Gastroesophageal sphincter (tissue), 4 donors: ENCODE results near the gene LYSMD4. TPM values are rescaled to one million over a fixed set of nuclear protein-coding genes. Genes with fewer than 3 reads are reported as not detected.

Experiments used
- ATAC-seq: fragments of 150-250 bp; one replicate; pipeline ENCODE4 v1.9.1; 2016; ENCODE audit warnings: mild to moderate bottlenecking, moderate library complexity
- H3K27ac ChIP-seq, 4 donors: fragments of 200-600 bp; sonication (generic) in 3 of 4; 1 replicate in 3 of 4; 2 replicates in 1 of 4; pipeline ENCODE4 v1.5.1; 2016 to 2019
- H3K27me3 ChIP-seq: fragments of 200-600 bp; sonication (generic); one replicate; pipeline ENCODE4 v1.5.1; 2019
- H3K36me3 ChIP-seq, 2 donors: fragments of 200-600 bp; sonication (generic); one replicate each; pipeline ENCODE4 v1.5.1; 2019; ENCODE audit warnings: control low read depth in 1 of 2
- H3K4me1 ChIP-seq, 3 donors: fragments of 200-600 bp; sonication (generic); 1 replicate in 2 of 3; 2 replicates in 1 of 3; pipeline ENCODE4 v1.5.1; 2016 to 2019; ENCODE audit warnings: control low read depth in 2 of 3
- H3K4me3 ChIP-seq, 2 donors: fragments of 200-600 bp; sonication (generic); one replicate each; pipeline ENCODE4 v1.5.1; 2019; ENCODE audit warnings: mild to moderate bottlenecking in 1 of 2, moderate library complexity in 1 of 2
- H3K9me3 ChIP-seq, 3 donors: fragments of 200-600 bp; sonication (generic); one replicate each; pipeline ENCODE4 v1.5.1; 2017 to 2019; ENCODE audit warnings: control low read depth in 2 of 3
- EP300 ChIP-seq: sonication (generic); formaldehyde crosslinking; IDR thresholded peaks from one replicate; pipeline ENCODE4 v1.6.1; 2017; ENCODE audit warnings: antibody characterized with exemption, mild to moderate bottlenecking
- POLR2A ChIP-seq, 2 donors: fragments of 450-650 bp; IDR thresholded peaks; one replicate each; pipeline ENCODE4 v1.6.1; 2017; ENCODE audit warnings: antibody characterized with exemption in 2 of 2, mild to moderate bottlenecking in 2 of 2, moderate library complexity in 1 of 2
- POLR2AphosphoS5 ChIP-seq: sonication (generic); formaldehyde crosslinking; IDR thresholded peaks from one replicate; pipeline ENCODE4 v1.6.1; 2017; ENCODE audit warnings: antibody characterized with exemption
- WGBS, 2 donors: methylation state at CpG; one replicate each; pipeline ENCODE4 v1.1.5; 2018; ENCODE audit warnings: low coverage in 1 of 2; 5-methylcytosine and 5-hydroxymethylcytosine counted together
- total RNA-seq, 4 donors: library from RNA; depleted of rRNA; stranded (reverse); fragments of >200 nt; gene quantifications; one replicate each; pipeline ENCODE4 v1.1.0, GENCODE V29; 2016
- TF ChIP-seq, protein P1 (sequence below), 4 experiments: fragments of 200-600 bp in 2 of 4; fragments of 450-650 bp in 2 of 4; sonication (generic) in 1 of 4; IDR thresholded peaks; one replicate each; pipeline ENCODE4 v1.5.1; 2017 to 2019; ENCODE audit warnings: antibody characterized with exemption in 4 of 4, mild to moderate bottlenecking in 2 of 4, moderate library complexity in 2 of 4

LYSMD4 gene
- total RNA-seq, 4 donors from 2014 or later, result 7.6 to 18.7 (median 13.6) TPM

DNA sequence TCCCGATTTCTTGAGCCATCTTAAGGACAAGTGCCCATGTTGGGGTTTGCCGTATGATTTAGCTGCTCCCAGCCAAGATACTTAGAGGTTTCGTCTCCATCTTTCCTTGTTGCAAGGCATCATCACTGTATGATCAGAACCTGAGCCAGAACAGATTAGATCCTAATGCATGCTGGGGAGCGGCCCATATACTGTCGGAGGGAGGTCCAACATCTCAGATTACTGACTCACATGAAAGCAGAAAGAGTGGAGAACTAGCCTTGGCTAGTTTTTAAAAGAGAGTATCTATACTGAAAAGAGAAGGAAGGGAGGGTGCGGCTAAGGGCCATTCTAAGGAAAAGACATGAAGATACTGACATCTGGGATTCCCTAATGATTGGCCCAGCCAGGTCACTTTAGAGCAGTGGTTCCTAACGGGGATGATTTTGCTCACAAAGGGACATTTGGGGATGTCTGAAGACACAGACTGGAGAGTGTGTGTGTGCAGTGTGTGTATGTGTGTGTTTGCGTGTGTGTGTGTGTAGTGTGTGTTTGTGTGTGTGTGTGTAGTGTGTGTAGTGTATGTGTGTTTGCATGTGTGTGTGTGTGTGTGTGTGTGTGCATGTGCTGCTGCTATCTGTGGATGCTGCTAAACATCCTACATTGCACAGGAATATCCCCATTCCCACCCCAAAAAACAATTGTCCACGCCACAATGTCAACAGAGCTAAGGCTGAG, 12.3 kb upstream of the LYSMD4 start:
- H3K9me3 ChIP-seq, result no peaks in the 10 kb centered on the region
- H3K27me3 ChIP-seq, result no peaks in the 10 kb centered on the region
- H3K4me1 ChIP-seq, result no peaks in the 10 kb centered on the region
- no peak for ATAC-seq
- WGBS, 2 donors, result 86 to 98% methylated on average over 4 to 6 of the region's 9 CpGs
- no peak overlapping the region for H3K27ac ChIP-seq
- no peak overlapping the region for H3K4me3 ChIP-seq
- no peak for TF ChIP-seq EP300
- no peak for TF ChIP-seq POLR2AphosphoS5
- no peaks in the 10 kb centered on the region for H3K36me3 ChIP-seq

DNA sequence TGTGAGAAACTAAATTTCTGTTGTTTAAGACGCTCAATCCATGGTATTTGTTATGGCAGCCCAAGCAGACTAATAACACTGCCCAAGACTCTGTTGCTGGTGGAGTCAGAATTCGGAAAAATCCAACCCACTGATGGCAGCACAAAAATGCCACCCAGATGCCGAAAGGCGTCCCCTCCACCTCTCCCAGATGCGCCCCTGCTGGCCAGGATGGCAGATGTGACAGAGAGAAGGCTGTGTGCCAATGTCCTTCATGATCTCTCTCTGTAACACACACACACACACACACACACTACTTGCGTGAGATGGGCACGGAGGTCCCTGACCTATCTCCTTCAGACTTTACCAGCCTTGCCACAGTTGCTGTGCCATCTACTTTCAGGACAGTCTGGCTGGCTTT, 10.9 kb upstream of the LYSMD4 start:
- no peak overlapping the region for H3K4me3 ChIP-seq
- no peak for ATAC-seq
- no peaks in the 10 kb centered on the region for H3K36me3 ChIP-seq
- H3K4me1 ChIP-seq, result no peaks in the 10 kb centered on the region
- no peaks in the 10 kb centered on the region for H3K9me3 ChIP-seq
- TF ChIP-seq POLR2A (IDR thresholded peaks at IDR 0.05) (no peak), POLR2AphosphoS5 (no peak), EP300 (no peak)
- TF ChIP-seq, protein P1, sequence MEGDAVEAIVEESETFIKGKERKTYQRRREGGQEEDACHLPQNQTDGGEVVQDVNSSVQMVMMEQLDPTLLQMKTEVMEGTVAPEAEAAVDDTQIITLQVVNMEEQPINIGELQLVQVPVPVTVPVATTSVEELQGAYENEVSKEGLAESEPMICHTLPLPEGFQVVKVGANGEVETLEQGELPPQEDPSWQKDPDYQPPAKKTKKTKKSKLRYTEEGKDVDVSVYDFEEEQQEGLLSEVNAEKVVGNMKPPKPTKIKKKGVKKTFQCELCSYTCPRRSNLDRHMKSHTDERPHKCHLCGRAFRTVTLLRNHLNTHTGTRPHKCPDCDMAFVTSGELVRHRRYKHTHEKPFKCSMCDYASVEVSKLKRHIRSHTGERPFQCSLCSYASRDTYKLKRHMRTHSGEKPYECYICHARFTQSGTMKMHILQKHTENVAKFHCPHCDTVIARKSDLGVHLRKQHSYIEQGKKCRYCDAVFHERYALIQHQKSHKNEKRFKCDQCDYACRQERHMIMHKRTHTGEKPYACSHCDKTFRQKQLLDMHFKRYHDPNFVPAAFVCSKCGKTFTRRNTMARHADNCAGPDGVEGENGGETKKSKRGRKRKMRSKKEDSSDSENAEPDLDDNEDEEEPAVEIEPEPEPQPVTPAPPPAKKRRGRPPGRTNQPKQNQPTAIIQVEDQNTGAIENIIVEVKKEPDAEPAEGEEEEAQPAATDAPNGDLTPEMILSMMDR (IDR thresholded peaks at IDR 0.05), result no peak
- 91 to 92% methylated on average over 4 to 7 of the region's 7 CpGs for WGBS, 2 donors
- H3K27me3 ChIP-seq, result no peaks in the 10 kb centered on the region
- no peak overlapping the region for H3K27ac ChIP-seq

DNA sequence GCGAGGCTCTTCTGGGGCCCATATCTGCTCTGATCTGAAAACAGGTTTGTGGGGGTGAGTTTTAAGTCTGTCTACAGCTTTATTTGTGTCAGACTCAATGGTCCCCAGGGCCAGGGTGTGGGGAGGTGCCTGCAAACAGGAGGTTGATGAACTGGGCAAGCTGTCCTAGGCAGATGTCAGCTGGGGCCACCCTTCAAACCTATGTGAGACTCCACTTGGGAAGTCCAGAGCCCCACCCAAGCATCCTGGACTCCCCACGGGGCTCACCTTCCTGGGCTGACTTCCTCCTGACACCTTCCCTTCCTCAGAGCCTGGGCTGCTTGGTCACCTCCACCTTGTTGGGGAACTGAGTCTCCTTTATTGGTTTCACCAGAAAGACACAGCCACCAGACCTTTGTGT, 8.6 kb upstream of the LYSMD4 start:
- TF ChIP-seq, protein P1 (IDR thresholded peaks at IDR 0.05), result no peak
- TF ChIP-seq POLR2A (IDR thresholded peaks at IDR 0.05), result no peak
- no peak for TF ChIP-seq EP300
- Histone ChIP-seq H3K4me1 (no peaks in the 10 kb centered on the region), H3K27me3 (no peaks in the 10 kb centered on the region), H3K9me3 (no peaks in the 10 kb centered on the region), H3K4me3 (no peak overlapping the region), H3K27ac (no peak overlapping the region), H3K36me3 (no peaks in the 10 kb centered on the region)
- 59% methylated on average over 2 of the region's 2 CpGs; no CpG with 5 or more reads in 1 of the 2 donors for WGBS, 2 donors
- ATAC-seq, result no peak

DNA sequence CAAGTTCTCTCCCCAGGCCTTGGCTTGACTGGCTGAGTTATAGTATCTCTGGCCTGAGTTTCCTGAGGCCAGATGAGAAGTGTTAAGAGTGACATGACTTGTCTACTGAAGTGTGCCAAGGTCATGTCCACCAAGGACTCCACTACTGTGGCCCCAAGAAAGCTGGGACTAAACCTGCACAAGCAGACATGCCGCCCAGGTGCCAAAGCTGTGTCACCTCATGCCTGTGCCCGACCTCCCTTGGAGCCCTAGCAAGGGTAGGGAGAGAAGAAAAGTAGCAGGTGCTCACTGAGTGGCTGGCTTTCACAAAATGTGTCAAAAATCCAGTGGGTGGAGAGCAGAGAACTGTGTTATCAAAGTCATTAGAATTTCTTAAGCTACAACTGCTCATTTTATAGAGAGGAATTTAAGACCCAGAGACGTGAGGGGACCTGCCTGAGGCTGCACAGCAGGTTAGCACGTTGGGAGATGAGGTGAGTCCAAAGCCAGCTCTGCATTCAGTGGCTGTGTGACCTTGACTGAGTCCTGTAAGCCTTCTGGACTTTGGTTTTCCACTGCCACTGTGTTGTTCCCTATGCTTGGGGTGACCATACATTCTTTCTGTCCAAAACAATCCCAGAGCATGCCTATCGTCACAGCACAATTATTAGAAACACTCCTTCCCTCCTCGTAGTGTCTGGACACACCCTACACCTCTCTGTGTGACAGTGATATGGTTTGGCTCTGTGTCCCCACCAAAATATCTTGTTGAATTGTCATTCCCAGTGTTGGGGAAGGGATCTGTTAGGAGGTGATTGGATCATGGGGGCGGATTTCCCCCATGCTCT, 5.0 kb upstream of the LYSMD4 start:
- no peaks in the 10 kb centered on the region for H3K36me3 ChIP-seq
- WGBS, 2 donors, result 67 to 84% methylated on average over 2 to 6 of the region's 7 CpGs
- H3K27ac ChIP-seq, result no peak overlapping the region
- H3K27me3 ChIP-seq, result no peaks in the 10 kb centered on the region
- TF ChIP-seq POLR2A (IDR thresholded peaks at IDR 0.05) (no peak), POLR2AphosphoS5 (no peak), EP300 (no peak)
- TF ChIP-seq, protein P1 (IDR thresholded peaks at IDR 0.05), result no peak
- H3K4me3 ChIP-seq, result no peak overlapping the region
- ATAC-seq, result no peak
- peaks cover 0 to 7% (median 0%) of the 10 kb centered on the region in 3 donors for H3K4me1 ChIP-seq
- H3K9me3 ChIP-seq, result no peaks in the 10 kb centered on the region

DNA sequence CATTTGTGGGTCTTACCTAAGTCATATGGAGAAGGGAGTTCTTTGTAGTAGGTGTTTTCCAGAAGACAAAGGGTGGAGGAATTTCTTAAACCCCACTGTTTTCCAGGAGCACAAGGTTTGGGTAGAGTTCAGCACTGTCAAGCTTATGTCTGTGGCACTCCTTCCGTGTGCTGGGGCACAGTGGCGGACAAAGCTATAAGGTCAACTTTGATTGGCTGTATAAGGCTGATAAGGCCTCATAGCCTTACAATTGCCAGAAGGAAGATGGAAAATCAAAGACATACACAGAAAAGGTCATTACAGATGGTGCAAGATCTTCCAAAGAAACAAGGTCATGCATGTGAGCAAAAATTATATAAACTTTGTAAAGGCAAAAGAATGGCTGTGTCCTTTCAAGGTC, 3.5 kb upstream of the LYSMD4 start:
- H3K36me3 ChIP-seq, result no peaks in the 10 kb centered on the region
- no peaks in the 10 kb centered on the region for H3K27me3 ChIP-seq
- H3K4me1 ChIP-seq, result peaks cover 0 to 15% (median under 1%) of the 10 kb centered on the region in 3 donors
- no peak for ATAC-seq
- no CpG with 5 or more reads among the region's 2 CpGs for WGBS, 2 donors
- no peak overlapping the region for H3K27ac ChIP-seq
- H3K9me3 ChIP-seq, result no peaks in the 10 kb centered on the region
- no peak overlapping the region for H3K4me3 ChIP-seq
- TF ChIP-seq POLR2AphosphoS5 (no peak), POLR2A (IDR thresholded peaks at IDR 0.05) (no peak), EP300 (no peak)
- TF ChIP-seq, protein P1 (IDR thresholded peaks at IDR 0.05), result no peak
